Coronary artery (tissue), 2 donors: ENCODE data around the gene MID1.

Experiments used
- DNase-seq: peaks from one replicate; pipeline ENCODE4 v3.0.0-alpha.2; 2017; ENCODE audit warnings: low spot score
- H3K27ac ChIP-seq, 2 donors: fragments of 200-600 bp; sonication (generic); one replicate each; pipeline ENCODE4 v1.5.1; 2016 to 2019
- H3K4me3 ChIP-seq: fragments of 200-600 bp; sonication (generic); 2 replicates; pipeline ENCODE4 v1.5.1; 2016; ENCODE audit warnings: mild to moderate bottlenecking, moderate library complexity
- CTCF ChIP-seq: fragments of 200-600 bp; sonication (generic); IDR thresholded peaks from one replicate; pipeline ENCODE4 v1.5.1; 2019; ENCODE audit warnings: antibody characterized with exemption

Gene MID1

GRCh38 chrX:10569946-10570345 is 50.4 kb downstream of the MID1 start:
- no peak for TF ChIP-seq CTCF
- no peak overlapping the region for H3K27ac ChIP-seq
- H3K4me3 ChIP-seq, result no peak overlapping the region
- DNase-seq, result no peak

GRCh38 chrX:10568428-10568827 is 52.0 kb downstream of the MID1 start:
- no peak overlapping the region for H3K27ac ChIP-seq
- H3K4me3 ChIP-seq, result no peak overlapping the region
- no peak for TF ChIP-seq CTCF
- no peak for DNase-seq

DNA sequence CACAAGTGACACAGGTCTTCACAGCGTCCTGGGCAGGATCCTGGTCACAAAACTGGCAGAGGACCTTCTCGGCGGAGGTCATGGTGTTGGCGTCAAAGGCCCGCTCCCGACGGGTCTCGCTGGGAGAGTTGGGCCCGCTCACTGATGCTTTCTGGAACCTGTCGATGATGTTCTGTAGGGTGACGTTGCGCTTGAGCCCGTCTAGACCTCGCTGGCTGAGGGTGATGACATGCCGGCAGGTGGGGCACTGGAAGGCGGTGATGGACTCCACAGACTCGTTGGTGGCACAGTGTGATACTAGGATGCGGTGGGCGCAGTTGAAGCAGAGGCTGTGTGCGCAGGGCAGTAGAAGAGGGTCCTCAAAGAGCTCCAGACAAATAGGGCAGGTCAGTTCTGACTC is 53.2 kb downstream of the MID1 start:
- DNase-seq, result no peak
- no peak for TF ChIP-seq CTCF
- Histone ChIP-seq H3K4me3 (no peak overlapping the region), H3K27ac (no peak overlapping the region)

DNA sequence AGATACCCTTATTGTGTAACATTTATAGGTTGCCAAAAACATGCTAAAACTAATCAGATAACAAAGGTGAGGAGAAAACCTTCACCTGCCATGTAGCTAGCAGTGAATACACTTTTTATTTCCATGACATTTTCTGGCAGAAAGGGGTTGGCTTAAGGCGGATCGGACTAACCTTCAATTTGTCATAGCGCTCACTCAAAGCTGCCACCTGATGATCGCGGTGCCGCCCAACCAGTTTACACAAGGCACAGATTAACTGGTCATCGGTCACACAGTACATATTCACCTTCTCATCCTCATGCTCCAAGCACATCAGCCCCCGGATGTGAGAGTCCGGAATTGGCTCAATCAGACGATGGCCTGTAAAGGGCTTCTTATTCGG is 53.7 kb downstream of the MID1 start:
- H3K4me3 ChIP-seq, result no peak overlapping the region
- no peak overlapping the region for H3K27ac ChIP-seq
- no peak for DNase-seq
- TF ChIP-seq CTCF, result no peak

- Histone ChIP-seq H3K4me3 (no peak overlapping the region), H3K27ac (no peak overlapping the region)
- TF ChIP-seq CTCF, result no peak
- no peak for DNase-seq
Measured at GRCh38 chrX:10564484-10564883, 55.9 kb downstream of the MID1 start.

DNA sequence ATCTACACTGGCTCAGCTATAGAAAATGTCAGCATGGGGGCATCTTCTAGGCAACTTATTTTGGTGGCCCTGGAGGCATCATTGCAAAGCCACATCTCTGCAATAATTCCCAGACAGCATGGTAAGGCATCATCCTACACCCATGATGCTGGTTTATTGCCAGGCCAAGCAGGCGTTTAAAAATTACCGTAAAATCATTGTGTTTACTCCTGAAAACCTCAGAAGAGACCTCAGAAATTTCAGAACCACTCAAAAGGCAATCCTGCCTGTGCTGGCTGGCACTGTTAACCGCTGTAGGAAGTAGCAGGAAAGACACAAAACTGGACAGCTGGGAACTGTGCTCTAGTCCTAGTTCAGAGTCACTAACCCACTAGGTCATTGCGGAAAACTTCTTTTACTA is 63.2 kb downstream of the MID1 start:
- TF ChIP-seq CTCF, result no peak
- H3K27ac ChIP-seq, result no peak overlapping the region
- H3K4me3 ChIP-seq, result no peak overlapping the region
- DNase-seq, result no peak

- no peak for DNase-seq
- Histone ChIP-seq H3K27ac (no peak overlapping the region), H3K4me3 (no peak overlapping the region)
- TF ChIP-seq CTCF, result no peak
Measured at GRCh38 chrX:10556405-10556804, 64.0 kb downstream of the MID1 start.
